SHP77 treated with DMSO at 0.1 percent for 48 hours (cell line): ENCODE results near the gene GUCY1A2.
"Not testable (repeated sequence)": the region's sequence is repeated elsewhere in the genome, so short reads cannot be mapped to it uniquely, and the experiment has no call there.

Experiments used
- DNase-seq: peaks from one replicate; lab custom pipeline; 2025; lab: John Stamatoyannopoulos, UW

The GUCY1A2 gene

GRCh38 chr11:107018219-107018901 lies at the start of gene GUCY1A2:
Gene GUCY1A2, minus strand, starts transcription at chr11:107018476. Its CDS starts 421 bp downstream, at chr11:107018055.
- no peak for DNase-seq

- no peak for DNase-seq
Measured at GRCh38 chr11:107054391-107054790, 36.1 kb upstream of the GUCY1A2 start.

GRCh38 chr11:107051332-107051731 lies 33.1 kb upstream of the GUCY1A2 start:
- DNase-seq: not testable (repeated sequence)

GRCh38 chr11:107050899-107051298 lies 32.6 kb upstream of the GUCY1A2 start:
- not testable (repeated sequence) for DNase-seq

GRCh38 chr11:107050121-107050520 lies 31.8 kb upstream of the GUCY1A2 start:
- no peak for DNase-seq

- no peak for DNase-seq
Measured at GRCh38 chr11:107044503-107044902, 26.2 kb upstream of the GUCY1A2 start.

GRCh38 chr11:107043242-107044006 lies 25.1 kb upstream of the GUCY1A2 start:
- DNase-seq: no peak

GRCh38 chr11:107042748-107043147 lies 24.5 kb upstream of the GUCY1A2 start:
- DNase-seq: no peak

- DNase-seq: no peak
Measured at GRCh38 chr11:107041088-107041444, 22.8 kb upstream of the GUCY1A2 start.

GRCh38 chr11:107040433-107041087 lies 22.3 kb upstream of the GUCY1A2 start:
- no peak for DNase-seq

- no peak for DNase-seq
Measured at GRCh38 chr11:107025673-107026072, 7.4 kb upstream of the GUCY1A2 start.

- DNase-seq: no peak
Measured at GRCh38 chr11:107020594-107020993, 2.3 kb upstream of the GUCY1A2 start.

- DNase-seq: no peak
Measured at GRCh38 chr11:107018902-107019493, 722 bp upstream of the GUCY1A2 start.

GRCh38 chr11:107017433-107018218 lies 650 bp downstream of the GUCY1A2 start:
- peak; percentile 16 for DNase-seq

GRCh38 chr11:107017104-107017432 lies 1.2 kb downstream of the GUCY1A2 start:
- DNase-seq: no peak

- DNase-seq: no peak
Measured at GRCh38 chr11:107014871-107015270, 3.4 kb downstream of the GUCY1A2 start.

- no peak for DNase-seq
Measured at GRCh38 chr11:107011977-107012376, 6.3 kb downstream of the GUCY1A2 start.

- no peak for DNase-seq
Measured at GRCh38 chr11:107009190-107009589, 9.1 kb downstream of the GUCY1A2 start.

- DNase-seq: no peak
Measured at GRCh38 chr11:107006076-107006833, 12.0 kb downstream of the GUCY1A2 start.

- DNase-seq: no peak
Measured at GRCh38 chr11:106999196-106999595, 19.1 kb downstream of the GUCY1A2 start.

GRCh38 chr11:106998916-106999188 lies 19.4 kb downstream of the GUCY1A2 start:
- DNase-seq: no peak
